NAMALWA (cell line): ENCODE measurements around the gene BMPER.
"Not testable (repeated sequence)": the region's sequence is repeated elsewhere in the genome, so short reads cannot be mapped to it uniquely, and the experiment has no call there.

Experiments
- DNase-seq: peaks from one replicate; pipeline ENCODE4 v3.0.0-alpha.2; 2015; ENCODE audit warnings: low spot score

BMPER gene

DNA sequence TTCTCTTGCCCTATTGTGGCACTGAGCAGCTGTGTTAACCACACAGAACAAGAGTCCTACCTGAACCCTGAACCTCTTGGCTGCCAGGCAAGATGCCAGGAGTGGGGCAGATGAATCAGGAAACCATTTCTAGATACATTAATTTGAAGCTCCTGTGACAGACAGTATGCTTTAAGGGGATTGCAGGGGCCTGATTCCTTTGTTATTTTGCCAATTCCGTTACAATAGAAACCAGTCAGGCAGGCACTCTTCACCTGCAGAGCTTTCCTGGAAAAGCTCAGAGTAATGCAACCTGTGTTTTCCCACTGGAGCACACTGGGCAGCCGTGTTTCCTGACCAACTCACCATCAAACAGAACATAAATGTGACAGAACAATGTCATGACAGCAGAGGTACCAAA lies 233.1 kb downstream of the BMPER start:
- no peak for DNase-seq

DNA sequence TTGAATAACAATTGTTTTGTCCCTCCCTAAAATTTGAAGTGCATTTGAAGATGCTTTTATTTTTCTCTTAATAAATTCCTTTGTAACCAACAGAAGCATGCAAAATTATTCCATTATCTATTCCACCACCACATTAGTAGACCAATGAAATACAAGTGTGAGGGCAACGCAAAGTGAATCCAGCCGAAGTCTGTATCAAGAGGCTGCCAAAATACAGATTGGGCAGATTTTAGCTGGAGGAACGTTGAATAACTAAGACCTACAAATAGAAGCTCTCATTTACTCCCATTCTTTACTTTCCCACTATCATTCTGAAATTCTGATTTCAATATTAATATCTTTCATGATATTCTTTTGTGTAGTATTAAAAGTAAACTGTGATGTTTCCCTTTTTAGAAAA lies 233.7 kb downstream of the BMPER start:
- DNase-seq, result no peak

DNA sequence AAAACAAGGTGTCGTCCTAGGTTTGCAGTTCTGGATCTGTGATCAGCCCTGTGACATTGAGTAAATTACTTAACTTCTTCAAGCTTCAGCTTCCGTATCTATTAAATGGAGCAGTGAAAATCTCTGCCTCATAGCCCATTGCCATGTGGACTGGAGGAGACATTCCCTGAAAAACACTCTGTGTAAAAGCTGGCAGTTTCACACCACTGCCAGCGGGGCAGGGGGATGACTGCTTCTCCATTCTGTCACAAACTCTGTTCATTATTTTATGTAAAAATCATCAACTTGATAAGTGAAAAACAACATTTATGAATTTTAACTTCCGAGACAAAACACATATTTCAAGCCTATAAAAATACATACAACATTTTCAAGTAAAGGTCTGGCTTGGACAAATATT lies 234.7 kb downstream of the BMPER start:
- no peak for DNase-seq

DNA sequence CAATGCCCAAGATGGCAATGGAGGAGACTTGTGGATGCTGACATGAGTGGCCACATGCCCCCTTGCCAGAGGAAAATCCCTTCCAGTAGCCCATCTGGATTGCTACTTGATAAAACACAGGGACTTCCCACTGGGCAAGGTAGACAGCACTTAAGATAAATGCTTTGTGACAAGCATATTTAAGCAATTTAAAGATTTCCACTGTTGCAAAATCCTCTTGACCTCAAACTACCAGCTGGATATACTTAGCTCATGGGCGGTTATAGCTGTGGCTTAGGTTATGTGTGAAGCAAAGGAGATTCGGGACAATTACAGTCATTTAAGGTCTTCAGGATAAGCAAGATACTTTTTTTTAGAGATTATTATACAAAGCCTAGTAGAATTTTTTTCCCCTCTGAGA lies 238.1 kb downstream of the BMPER start:
- DNase-seq, result no peak

DNA sequence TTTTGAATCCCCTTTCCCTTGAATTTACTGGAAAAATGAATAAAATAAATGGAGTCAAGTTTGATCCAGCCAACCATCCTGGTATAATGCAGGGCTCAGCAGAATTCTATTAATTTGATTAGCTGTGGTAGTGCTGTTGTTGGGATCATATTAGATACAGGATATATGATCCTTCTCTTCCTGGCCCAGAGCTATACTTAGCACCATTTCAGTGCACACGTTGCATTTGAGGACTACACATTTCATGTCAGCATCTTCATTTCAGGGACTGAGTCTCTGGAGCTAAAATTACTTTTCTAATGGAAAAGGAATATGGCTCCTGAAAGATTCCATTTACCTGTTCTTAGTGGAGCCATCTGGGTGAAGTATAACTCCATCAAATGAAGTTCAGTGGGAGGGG lies 240.3 kb downstream of the BMPER start:
- DNase-seq, result no peak

DNA sequence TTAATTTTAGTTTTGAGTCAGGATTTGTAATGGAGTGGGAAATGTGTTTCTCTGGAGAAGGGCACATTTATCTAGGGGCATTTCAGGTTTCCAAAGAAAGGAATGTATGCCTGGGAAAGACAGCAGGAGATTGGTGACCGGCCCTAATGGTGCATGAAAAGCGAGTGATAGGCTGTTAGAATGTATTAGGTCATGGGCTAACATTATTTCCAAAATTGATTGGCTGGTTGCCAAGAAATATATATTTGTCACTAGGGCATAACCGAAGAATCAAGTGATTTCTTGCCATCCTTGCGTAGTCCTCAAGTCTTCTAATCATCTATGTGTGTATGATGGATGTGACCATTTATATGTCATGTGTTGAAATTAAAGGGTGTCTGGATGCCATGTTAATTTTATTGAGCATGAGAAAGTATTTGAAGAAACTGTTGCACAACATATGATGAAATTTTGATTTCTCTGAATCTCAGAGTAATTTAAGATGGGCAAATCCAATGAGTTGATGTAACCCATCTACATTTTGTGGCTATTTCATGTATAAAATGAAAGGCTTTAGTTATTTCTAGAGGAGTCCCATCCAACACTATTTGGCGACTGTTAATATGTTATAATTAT lies 248.4 kb downstream of the BMPER start:
- no peak for DNase-seq

DNA sequence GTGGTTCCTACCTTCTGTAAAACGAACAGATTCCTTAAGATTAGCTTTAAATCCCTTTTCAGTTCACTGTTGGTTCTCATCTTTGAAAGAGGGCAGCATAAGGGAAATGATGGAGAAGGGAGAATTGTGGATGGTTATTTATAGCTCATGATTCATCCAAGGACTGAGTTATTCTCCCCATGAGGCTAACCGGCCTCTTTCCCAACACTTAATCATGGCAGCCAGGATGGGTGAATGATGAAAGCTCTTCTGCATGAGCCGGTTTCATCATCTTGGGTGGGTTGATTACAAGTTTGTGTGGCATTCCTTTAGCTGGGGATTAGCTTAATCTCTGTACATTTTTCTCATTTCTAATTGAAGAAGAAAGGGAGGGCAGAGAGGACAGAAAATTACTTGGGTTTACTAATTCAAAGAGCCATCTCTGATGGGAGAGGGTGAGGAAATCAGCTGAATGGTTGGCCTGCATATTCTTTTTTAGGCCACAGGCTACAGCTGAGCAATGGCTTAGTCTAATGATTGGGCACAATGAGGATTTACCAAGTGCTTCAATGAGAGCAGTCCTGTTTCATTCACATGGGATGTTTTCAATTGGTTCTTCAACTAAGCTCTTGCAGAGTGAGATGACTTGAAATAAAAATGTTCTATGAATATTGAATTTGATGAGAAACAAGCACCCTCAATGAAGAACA lies 250.0 kb downstream of the BMPER start:
- DNase-seq, result no peak

DNA sequence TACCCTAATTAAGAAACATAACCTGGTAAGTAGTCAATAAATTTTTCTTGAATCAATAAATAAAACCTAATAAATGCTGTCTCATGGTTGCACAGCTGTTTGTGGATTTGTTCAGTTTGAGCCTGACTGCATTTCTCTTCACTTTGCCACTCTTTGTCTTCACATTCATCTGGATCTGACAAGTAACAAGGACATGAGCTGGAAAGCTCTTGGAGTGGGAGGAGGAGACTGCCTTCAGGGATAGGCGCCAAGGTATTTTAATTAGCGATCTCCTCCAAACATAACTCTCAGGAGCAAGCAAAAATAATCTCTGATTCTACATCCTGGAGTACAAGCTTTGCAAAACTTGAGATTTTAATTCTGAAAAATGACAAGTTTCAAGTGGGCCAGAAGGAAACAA lies 251.0 kb downstream of the BMPER start:
- DNase-seq, result no peak

DNA sequence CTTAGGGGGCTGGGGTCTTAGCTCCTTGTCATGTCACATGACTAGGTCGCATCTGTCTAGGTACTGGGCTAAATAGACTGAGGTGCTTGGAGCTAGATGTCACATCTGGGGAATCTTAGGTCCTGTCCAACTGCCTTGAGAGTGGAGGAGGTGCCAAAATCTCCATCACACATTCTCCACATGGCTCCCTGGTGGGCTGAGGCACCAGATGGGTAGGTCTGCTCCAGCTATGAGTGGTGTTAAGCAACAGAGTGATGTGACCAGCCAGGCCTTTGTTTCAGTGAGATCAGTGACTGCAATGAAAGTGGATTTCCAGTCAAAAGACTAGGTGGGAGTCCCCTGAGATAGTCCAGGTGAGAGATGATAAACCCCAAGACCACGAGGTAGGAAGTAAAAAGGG lies 251.8 kb downstream of the BMPER start:
- DNase-seq, result no peak

DNA sequence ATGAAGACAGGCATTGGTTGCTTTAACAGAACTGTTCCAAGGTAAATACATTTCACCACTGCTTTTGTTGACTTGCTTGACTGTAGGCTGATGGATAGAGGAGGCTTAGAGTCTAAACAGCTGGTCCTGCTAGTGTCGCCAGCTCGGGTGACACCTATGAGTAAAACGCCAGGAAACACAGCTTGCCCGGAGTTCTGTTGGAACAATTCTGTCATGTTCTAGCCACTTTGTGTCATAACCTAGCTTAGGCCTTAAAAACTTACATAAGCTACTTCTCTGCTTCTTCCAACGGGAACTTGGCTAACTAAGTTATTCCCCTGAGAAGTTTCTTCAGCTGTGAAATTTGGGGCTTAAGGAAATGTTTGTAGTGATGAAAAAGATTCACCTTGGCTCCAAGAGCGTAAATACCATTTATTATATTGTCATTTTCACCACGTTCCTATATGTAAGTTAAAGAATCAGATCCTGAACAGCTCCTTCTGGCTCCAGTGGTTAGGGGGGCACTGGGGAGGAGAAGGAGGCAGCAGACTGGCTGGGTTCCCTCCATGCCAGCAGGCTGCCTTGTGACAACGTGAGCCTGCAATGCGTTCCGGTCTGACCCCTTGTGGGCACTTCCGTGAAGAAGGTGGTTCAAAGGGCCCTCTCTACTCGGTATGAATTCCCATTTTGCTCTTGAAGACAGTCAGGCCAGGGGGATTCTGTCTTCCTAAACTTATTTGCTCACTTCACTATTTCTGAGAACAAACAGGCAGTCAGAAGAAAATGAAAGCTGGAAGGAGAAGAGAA lies 253.2 kb downstream of the BMPER start:
- DNase-seq, result no peak

DNA sequence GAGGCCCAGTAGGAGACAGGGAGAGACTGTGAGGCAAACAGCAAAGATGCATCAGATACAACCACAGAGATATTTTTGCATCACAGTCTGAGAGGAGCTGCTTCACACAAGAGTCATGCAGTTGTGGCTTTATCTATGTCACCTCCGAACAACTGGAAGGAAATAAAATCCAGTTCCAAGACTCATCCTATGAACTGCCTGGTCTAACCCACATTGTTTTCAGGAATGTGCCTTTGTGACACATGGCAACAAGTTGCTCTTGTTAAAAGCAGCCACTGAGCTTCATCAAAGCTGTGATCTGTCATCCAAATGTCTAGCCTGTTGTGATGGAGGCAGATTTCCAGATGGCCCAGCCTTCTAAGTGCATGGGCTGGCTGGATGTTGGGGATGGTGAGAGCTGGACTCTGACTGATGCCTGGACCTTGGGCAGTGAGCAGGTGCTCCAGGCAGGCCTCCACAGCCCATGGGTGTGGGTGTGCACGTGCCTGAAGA lies 255.0 kb downstream of the BMPER start:
- DNase-seq, result no peak

DNA sequence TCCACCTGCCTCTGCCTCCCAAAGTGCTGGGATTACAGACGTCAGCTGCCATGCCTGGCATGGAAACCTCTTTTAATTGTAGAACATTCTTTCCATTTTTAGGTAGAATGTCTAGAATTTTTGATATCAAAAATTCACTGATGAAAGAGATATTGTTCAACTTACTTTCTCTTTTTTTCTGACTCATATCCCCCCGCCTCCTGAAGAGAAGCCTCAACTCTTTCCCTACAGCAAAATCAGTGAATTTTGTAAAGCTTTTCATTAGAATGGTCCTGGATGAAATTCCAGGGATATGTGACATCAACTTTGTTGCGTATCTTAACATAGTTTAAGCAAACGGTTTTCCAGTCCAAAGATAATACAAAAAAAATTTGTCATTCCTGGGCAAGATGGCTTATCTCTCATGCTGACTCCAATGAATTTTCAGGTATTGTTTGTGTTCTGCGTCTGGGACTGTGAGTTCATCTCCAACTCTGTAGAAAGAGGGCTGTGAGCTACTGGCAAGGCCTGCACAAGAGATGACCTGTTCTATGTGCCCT lies 256.8 kb downstream of the BMPER start:
- DNase-seq, result no peak

DNA sequence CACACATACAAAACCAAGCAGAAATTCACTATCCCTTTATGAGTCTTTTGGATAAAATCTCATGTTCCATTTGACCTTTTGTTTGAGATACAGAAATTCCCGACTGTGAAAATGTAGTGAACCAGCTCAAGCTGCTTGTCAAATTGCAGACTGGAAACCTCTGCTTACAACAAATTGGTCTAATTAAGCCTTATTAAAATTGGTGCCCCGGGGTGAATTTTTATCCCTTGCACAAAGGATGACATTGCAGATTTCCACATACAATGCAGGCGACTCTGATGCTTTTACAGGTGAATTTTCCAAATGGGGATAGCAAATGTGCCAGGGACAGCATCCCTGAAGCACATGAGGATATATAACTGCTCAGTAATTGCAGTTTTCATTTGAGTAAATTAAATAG lies 257.3 kb downstream of the BMPER start:
- no peak for DNase-seq

DNA sequence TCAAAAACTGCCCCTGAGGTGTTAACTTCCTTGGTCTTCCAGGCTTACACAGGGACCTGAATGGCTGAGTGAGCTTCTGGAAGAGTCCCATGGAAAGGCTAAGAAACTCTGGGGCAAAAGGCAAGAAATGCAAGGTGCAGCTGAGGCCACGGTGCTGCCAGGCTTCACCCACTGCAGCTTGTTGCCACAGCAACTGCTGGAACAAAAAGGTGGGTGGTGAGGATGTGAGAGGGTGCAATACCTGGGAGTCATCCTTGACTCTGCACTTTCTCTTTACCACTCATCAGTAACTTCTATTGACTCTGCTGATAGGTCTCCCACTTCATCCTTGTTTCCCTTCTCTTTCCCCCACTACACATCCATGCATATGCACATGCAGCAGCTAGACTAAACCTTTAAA lies 258.6 kb downstream of the BMPER start:
- no peak for DNase-seq

DNA sequence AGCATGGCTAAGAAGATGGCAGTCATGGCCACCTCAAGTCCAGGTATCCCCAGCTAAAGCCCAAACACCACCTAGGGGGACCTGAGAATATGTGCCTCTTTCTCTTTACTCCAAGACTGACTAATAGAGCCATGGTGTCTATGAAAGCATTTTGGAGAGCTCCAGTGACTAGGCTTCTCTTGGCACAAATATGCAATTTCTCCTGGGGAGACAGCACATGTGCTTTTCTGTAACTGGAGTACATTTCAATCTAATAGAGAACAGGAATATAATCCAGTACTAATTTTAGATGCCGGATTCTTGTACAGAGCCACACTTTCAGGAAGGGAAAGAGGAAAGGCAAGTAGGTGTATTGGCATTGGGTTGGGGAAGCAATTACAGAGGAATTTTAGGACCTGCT lies 260.1 kb downstream of the BMPER start:
- no peak for DNase-seq

DNA sequence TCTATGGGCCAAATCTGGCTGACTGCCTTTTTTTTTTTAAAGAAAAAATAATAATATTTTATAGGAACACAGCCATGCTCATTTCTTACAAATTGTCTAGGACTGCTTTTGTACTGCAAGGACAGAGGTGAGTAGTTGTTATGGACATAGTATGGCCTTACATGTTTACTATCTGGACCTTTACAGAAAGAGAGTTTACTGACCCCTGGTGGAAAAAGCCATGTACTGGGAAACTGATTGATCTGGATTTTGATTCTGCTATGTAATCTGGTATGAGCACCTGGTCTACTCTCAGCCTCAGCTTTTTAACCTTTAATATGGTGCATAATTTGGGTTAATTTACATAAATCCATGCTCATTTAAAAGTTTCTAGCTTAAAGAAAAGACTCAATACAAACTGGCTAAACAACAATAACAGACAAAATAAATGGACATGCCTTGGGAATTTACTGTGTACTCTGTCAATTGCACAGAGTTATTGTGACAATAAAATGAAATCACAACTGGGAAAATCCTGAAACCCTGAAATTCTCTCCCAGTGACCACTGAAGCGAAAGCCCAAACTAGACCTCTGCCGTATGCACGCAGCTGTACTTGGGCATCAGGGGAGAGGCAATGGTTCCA lies 260.7 kb downstream of the BMPER start:
- DNase-seq, result peak; percentile 55

DNA sequence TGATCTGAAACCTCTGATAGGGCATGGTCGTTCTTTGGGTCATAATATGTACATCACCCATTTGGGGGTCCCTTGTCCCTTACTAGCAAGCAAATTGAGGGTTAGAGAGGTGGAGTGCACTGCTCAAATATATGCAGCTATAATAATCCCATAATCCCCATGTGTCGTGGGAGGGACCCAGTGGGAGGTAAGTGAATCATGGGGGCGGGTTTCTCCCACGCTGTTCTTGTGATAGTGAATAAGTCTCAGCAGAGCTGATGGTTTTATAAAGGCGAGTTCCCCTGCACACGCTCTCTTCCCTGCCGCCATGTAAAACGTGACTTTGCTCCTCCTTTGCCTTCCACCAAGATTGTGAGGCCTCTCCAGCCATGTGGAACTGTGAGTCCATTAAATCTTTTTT lies 262.7 kb downstream of the BMPER start:
- DNase-seq, result no peak

DNA sequence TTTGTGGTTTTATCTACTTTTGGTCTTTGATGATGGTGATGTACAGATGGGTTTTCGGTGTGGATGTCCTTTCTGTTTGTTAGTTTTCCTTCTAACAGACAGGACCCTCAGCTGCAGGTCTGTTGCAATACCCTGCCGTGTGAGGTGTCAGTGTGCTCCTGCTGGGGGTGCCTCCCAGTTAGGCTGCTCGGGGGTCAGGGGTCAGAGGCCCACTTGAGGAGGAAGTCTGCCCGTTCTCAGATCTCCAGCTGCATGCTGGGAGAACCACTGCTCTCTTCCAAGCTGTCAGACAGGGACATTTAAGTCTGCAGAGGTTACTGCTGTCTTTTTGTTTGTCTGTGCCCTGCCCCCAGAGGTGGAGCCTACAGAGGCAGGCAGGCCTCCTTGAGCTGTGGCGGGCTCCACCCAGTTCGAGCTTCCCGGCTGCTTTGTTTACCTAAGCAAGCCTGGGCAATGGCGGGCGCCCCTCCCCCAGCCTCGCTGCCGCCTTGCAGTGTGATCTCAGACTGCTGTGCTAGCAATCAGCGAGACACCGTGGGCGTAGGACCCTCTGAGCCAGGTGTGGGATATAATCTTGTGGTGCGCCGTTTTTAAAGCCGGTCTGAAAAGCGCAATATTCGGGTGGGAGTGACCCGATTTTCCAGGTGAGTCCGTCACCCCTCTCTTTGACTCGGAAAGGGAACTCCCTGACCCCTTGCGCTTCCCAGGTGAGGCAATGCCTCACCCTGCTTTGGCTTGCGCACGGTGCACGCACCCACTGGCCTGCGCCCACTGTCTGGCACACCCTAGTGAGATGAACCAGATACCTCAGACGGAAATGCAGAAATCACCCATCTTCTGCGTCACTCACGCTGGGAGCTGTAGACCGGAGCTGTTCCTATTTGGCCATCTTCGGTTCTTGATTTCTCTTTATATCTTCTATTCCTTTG lies 269.6 kb downstream of the BMPER start:
- DNase-seq, result not testable (repeated sequence)

DNA sequence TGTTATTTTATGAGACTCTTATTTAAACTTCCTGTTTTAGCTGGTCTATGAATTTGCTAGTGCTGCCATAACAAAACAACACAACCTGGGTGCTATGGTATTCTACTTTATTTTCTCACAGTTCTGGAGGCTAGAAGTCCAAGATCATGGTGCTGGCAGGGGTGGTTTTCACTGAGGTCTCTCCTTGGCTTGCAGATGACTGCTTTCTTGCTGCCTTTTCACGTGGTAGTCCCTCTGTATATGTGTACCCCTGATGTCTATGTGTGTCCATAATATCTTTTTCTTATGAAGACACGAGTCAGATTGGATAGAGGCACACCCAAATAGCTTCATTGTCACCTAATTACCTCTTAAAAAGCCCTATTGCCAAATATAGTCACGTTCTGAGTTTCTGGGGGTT lies 270.5 kb downstream of the BMPER start:
- DNase-seq, result no peak

DNA sequence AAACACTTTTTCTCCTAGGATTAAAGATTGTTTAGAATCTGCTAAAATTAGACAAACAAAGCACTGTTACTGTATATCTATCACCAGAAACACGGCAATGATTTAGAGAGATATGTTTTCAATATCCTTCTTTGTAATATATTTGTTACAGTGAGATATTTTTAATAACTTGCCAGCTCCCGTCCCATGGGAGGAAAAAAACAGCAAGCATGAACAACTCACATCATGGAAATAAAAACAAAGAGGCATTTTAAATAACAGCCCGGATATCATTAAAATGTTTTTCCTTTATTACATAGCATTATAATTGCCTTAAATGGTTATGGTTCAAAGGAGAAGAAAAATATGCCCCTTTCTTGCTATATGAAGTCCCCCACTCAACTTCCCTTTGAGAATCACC lies 272.1 kb downstream of the BMPER start:
- DNase-seq, result no peak

DNA sequence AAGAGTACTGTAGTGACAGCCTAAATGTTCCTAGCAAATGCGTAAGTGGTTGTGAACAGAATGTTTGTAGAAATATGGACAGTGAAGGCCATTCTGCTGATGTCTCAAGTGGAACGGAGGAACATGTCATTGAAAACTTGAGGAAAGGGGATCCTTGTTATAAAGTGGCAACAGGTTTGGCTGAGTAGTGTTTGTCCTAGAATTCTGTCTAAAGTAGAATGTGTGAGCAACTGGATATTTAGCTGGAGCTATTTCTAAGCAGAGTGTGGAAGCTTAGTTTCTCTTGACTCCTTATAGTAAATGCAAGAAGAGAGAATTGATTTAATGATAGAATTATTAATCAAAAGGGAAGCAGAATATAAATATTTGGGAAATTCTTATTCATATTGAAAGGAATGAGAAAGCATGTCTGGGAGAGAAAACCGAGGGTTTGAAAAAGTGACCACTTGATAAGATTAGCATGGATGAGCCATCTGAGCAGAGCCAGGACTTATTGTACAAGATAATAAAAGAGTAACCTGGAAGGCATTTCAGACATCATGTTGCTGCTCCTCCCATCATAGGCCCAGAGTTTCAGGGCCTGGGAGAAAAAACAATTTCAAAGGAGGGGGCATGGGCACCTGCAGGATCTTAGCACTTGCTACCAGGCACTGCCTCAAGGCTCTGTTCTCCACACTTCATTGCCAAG lies 276.1 kb downstream of the BMPER start:
- DNase-seq, result no peak
